Stimulated activated CD8-positive, alpha-beta memory T cell treated with anti-CD3 and anti-CD28 coated beads, Interleukin-7, amount 100 ng/mL, for 48 hours (primary cell): ENCODE data around the gene LPP.

Experiments
- DNase-seq, 2 donors: peaks; one replicate each; pipeline ENCODE4 v3.0.0-alpha.2; 2020; ENCODE audit warnings: low read depth in 1 of 2; ENCODE audit errors: extremely low read depth in 1 of 2

Gene LPP

GRCh38 chr3:188218603-188219002, 64.6 kb downstream of the LPP start:
- DNase-seq = no peak

GRCh38 chr3:188219147-188219546, 65.2 kb downstream of the LPP start:
- DNase-seq = no peak

GRCh38 chr3:188220097-188220788, 66.3 kb downstream of the LPP start:
- no peak for DNase-seq

- no peak for DNase-seq
Observed at GRCh38 chr3:188220988-188221818, 67.2 kb downstream of the LPP start.

DNA sequence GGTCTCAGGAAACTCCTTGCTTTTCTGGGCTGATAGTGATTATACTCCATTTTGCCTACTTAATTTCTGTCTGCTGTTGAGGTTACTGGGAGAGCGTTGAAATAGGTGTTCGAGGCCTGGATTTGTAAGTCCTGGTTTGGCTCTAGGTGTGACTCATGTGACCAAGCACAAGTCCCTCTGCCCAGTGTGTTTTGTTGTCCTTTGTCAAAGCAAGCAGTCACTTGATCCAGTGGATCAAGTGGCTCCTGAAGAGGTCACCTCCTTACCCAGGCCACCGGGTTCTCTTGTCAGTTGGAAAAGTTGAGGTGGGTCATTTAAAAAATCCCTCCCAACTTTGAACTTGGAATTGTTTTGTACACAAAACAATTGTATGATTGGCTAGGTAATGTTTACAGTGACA, 70.0 kb downstream of the LPP start:
- no peak for DNase-seq

GRCh38 chr3:188227442-188227841, 73.5 kb downstream of the LPP start:
- DNase-seq = no peak

- no peak for DNase-seq
Observed at GRCh38 chr3:188229177-188229576, 75.2 kb downstream of the LPP start.

- no peak for DNase-seq
Observed at GRCh38 chr3:188229726-188230125, 75.8 kb downstream of the LPP start.

GRCh38 chr3:188230962-188231361, 77.0 kb downstream of the LPP start:
- DNase-seq = no peak

DNA sequence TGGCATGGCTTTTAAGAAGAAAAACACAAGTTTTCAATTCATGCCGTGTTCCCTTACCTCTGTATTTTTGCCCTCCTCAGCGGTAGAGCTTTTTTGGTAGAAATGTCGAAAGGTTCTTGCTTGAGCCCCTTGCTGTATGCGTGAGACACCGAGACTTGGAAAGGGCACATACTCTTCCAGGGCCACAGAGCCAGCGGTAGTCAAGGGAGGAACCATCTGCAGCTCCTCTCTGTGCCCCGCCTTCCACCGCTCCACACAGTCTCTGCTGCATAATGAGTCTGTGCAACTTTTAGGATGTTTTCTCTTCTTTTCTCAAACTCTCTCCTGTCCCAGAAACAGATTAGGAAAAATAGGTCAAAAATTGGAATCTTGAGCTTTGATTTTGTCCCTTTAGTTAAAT, 77.5 kb downstream of the LPP start:
- no peak for DNase-seq

GRCh38 chr3:188232656-188233055, 78.7 kb downstream of the LPP start:
- no peak for DNase-seq

DNA sequence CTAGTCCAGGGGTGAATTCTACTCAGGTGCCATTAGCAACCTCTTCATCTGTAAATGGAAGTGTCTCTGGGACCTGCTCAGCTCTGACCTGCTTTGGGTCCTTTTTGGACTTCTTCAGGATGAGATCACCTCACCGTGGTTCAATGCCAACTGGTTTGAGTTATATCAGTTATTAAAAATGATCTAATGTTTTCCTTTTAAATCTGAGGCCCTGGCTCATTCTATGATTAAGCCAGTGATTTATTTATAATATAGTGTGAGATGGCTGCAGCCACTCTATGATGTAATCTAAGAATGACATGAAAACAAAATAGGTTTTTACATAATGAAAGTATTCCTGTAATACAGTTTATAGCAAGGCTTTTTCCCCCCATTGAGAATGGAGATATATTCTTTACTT, 79.4 kb downstream of the LPP start:
- no peak for DNase-seq

GRCh38 chr3:188234132-188234531, 80.2 kb downstream of the LPP start:
- DNase-seq = no peak

- no peak for DNase-seq
Observed at GRCh38 chr3:188236271-188236670, 82.3 kb downstream of the LPP start.

GRCh38 chr3:188239035-188239434, 85.1 kb downstream of the LPP start:
- no peak for DNase-seq

GRCh38 chr3:188239577-188239976, 85.6 kb downstream of the LPP start:
- DNase-seq = no peak

DNA sequence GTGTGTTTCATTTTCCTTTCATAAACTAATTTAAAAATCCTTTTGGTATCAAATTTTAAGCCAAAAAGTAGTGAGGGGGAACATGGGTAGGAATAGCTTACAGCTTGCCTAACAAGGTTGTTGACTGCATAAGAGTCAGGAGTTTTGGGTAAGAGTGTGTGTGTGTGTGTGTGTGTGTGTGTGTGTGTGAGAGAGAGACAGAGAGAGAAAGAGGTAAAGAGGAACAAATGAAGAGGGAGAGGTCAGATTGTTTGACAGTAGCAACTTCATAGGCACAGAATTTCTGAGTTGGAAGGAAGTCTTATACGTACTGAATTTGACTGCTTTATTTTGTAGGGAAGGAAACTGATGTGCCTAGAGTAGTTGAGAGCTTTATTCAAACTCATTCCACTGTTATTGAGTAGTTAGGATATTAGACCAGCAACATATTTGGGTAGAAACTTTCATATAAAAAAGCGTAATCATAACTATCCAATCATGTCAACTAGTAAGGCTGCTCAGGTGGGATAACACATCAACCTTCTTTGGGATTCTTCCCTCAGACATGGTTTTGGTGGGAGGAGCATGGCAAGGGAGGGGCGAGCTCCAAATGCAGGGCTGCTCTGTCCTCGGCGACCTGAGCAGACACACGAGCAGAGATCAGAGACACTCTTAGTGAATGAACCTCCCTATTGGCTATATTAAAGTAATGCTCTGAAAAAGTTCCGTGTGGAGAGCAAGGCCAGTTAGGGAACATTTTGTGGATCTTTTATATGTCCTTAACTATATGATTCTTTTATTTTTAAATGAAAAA, 86.4 kb downstream of the LPP start:
- no peak for DNase-seq

DNA sequence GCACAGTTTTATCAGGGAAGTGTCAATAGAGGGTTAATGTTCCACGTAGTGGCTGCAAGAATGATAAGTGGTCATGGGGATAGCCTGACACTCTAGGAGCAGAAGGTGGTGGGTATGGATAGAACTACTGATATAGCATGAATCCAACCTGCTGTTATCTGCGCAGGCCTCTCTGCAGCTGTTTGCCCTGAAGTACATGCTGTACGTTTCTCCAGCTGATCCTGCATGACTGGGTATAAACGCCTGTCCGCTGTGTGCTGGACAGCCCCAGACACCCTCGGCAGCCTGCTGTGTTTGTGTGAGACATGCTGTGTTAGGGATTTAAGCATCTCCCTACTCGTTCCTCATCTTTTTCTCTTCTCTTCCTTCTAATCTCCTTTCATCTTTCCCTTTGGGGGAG, 87.1 kb downstream of the LPP start:
- DNase-seq = no peak

- DNase-seq = no peak
Observed at GRCh38 chr3:188241883-188242282, 87.9 kb downstream of the LPP start.

- DNase-seq = no peak
Observed at GRCh38 chr3:188242436-188243123, 88.6 kb downstream of the LPP start.
